ENCODE measurements around the gene RASGRP3.

DNA sequence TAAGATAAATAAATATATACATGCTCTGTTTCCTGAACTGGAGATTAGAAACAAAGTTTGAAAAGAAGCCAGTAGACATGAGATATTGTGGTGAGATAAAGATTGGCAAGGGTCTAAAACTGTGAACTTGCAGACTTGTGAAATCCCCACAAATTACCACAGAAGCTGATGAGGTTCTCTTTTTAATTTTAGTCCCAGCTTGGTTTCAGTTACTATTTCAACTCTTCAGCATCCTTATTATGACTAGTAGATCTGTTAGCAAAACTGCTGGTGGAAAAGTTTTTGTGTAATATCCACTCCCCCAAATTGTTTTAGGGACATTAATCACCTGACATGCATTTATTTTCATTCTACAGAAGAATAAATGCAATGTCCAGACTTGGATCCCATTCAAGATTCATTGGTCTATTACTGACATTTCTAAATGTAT is 20.8 kb downstream of the RASGRP3 start:
- TF ChIP-seq, protein P1, sequence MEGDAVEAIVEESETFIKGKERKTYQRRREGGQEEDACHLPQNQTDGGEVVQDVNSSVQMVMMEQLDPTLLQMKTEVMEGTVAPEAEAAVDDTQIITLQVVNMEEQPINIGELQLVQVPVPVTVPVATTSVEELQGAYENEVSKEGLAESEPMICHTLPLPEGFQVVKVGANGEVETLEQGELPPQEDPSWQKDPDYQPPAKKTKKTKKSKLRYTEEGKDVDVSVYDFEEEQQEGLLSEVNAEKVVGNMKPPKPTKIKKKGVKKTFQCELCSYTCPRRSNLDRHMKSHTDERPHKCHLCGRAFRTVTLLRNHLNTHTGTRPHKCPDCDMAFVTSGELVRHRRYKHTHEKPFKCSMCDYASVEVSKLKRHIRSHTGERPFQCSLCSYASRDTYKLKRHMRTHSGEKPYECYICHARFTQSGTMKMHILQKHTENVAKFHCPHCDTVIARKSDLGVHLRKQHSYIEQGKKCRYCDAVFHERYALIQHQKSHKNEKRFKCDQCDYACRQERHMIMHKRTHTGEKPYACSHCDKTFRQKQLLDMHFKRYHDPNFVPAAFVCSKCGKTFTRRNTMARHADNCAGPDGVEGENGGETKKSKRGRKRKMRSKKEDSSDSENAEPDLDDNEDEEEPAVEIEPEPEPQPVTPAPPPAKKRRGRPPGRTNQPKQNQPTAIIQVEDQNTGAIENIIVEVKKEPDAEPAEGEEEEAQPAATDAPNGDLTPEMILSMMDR (IDR thresholded peaks at IDR 0.05): no peak
- no peak for TF ChIP-seq FOXS1 (CRISPR knock-in tag; IDR thresholded peaks at IDR 0.05)
- no peak for TF ChIP-seq POLR2A (IDR thresholded peaks at IDR 0.05; ENCODE audit: low read length)
- TF ChIP-seq RARB (CRISPR knock-in tag; IDR thresholded peaks at IDR 0.05): no peak
- TF ChIP-seq EP300 (IDR thresholded peaks at IDR 0.05): no peak
- no peak for TF ChIP-seq ZC3H11A (IDR thresholded peaks at IDR 0.05)
- TF ChIP-seq, protein P2, sequence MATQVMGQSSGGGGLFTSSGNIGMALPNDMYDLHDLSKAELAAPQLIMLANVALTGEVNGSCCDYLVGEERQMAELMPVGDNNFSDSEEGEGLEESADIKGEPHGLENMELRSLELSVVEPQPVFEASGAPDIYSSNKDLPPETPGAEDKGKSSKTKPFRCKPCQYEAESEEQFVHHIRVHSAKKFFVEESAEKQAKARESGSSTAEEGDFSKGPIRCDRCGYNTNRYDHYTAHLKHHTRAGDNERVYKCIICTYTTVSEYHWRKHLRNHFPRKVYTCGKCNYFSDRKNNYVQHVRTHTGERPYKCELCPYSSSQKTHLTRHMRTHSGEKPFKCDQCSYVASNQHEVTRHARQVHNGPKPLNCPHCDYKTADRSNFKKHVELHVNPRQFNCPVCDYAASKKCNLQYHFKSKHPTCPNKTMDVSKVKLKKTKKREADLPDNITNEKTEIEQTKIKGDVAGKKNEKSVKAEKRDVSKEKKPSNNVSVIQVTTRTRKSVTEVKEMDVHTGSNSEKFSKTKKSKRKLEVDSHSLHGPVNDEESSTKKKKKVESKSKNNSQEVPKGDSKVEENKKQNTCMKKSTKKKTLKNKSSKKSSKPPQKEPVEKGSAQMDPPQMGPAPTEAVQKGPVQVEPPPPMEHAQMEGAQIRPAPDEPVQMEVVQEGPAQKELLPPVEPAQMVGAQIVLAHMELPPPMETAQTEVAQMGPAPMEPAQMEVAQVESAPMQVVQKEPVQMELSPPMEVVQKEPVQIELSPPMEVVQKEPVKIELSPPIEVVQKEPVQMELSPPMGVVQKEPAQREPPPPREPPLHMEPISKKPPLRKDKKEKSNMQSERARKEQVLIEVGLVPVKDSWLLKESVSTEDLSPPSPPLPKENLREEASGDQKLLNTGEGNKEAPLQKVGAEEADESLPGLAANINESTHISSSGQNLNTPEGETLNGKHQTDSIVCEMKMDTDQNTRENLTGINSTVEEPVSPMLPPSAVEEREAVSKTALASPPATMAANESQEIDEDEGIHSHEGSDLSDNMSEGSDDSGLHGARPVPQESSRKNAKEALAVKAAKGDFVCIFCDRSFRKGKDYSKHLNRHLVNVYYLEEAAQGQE (IDR thresholded peaks at IDR 0.05): no peak
- TF ChIP-seq, protein P3, sequence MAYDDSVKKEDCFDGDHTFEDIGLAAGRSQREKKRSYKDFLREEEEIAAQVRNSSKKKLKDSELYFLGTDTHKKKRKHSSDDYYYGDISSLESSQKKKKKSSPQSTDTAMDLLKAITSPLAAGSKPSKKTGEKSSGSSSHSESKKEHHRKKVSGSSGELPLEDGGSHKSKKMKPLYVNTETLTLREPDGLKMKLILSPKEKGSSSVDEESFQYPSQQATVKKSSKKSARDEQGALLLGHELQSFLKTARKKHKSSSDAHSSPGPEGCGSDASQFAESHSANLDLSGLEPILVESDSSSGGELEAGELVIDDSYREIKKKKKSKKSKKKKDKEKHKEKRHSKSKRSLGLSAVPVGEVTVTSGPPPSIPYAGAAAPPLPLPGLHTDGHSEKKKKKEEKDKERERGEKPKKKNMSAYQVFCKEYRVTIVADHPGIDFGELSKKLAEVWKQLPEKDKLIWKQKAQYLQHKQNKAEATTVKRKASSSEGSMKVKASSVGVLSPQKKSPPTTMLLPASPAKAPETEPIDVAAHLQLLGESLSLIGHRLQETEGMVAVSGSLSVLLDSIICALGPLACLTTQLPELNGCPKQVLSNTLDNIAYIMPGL (CRISPR knock-in tag; IDR thresholded peaks at IDR 0.05; ENCODE audit: borderline replicate concordance): no peak
- no peak for TF ChIP-seq JUN (IDR thresholded peaks at IDR 0.05)
- TF ChIP-seq, protein P4, sequence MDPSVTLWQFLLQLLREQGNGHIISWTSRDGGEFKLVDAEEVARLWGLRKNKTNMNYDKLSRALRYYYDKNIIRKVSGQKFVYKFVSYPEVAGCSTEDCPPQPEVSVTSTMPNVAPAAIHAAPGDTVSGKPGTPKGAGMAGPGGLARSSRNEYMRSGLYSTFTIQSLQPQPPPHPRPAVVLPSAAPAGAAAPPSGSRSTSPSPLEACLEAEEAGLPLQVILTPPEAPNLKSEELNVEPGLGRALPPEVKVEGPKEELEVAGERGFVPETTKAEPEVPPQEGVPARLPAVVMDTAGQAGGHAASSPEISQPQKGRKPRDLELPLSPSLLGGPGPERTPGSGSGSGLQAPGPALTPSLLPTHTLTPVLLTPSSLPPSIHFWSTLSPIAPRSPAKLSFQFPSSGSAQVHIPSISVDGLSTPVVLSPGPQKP (IDR thresholded peaks at IDR 0.05; ENCODE audit: low read depth, low read length): no peak
- TF ChIP-seq, protein P5, sequence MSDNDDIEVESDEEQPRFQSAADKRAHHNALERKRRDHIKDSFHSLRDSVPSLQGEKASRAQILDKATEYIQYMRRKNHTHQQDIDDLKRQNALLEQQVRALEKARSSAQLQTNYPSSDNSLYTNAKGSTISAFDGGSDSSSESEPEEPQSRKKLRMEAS (IDR thresholded peaks at IDR 0.05): no peak
- TF ChIP-seq RFX5 (IDR thresholded peaks at IDR 0.05): no peak
